Measurements from ENCODE around the gene FAM168B. TPM values are rescaled to one million over a fixed set of nuclear protein-coding genes. Genes with fewer than 3 reads are reported as not detected.

The FAM168B gene
- total RNA-seq, 1 experiment from 2014 or later, result 124 TPM

- no peak for DNase-seq (ENCODE audit: low read depth)
Observed at GRCh38 chr2:131056204-131056931, 36.9 kb downstream of the FAM168B start.

DNA sequence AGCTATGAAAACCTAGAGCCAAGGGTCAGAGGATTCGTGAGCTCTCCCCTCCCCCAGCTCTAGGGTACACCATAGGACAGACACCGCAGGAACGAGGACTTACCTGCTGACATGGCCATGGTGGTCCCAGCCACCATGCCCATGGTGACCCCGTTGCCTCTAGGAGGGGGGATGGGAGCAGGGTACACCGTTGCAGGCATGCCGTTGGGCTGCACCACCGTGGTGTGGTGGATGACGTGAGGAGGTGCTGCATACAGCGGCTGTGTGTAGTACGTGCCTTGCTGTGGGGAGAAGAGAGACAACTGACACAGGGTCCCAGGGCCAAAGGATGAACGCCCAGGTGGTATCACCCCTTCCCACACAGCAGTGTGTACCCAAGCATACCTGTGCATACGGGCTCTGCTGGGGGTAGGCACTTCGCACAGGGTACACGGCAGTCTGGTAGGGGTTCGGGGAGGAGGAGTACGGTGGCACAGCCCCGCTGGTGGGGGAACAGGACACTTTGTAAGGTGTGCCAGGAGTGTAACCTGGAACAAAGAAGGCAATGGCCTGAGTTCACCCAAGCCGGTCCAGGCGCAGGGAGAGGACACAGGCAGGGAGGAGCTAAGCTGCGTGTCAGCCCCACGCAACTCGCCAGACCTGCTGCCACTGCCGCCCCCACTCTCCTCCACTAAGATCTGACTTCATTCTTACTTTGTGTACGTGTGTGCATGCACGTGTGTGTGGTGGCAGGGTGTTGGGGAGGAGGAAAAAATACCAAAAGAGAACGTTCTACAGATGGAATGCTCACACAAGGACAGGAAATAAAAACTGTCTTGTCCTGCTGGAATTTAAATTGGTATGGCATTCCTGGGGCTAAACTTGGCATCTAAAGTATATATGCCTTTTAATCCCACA, 37.8 kb downstream of the FAM168B start:
- peak; percentile 43 for DNase-seq (ENCODE audit: low read depth)

DNA sequence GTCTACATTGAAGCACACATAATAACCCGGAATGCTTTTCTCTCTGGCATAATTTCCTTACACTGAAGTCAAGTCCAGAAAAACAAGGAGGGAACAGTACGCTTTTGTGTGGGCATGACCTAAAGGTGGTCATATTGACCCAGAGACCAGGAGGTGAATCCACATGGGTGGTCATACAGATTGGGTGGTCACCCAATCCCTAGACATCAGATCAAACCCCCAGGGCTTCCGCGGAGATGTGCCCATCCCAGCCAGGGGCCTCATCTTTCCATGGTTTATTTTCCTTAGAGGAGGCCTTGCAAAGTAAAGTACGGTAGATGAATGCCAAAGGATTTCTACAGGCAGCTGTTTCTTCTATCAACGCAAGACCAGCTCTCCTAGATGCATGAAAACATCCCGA, 38.8 kb downstream of the FAM168B start:
- DNase-seq (ENCODE audit: low read depth), result no peak

- no peak for DNase-seq (ENCODE audit: low read depth)
Observed at GRCh38 chr2:131052741-131053263, 40.5 kb downstream of the FAM168B start.

- DNase-seq (ENCODE audit: low read depth), result no peak
Observed at GRCh38 chr2:131050896-131051295, 42.4 kb downstream of the FAM168B start.

DNA sequence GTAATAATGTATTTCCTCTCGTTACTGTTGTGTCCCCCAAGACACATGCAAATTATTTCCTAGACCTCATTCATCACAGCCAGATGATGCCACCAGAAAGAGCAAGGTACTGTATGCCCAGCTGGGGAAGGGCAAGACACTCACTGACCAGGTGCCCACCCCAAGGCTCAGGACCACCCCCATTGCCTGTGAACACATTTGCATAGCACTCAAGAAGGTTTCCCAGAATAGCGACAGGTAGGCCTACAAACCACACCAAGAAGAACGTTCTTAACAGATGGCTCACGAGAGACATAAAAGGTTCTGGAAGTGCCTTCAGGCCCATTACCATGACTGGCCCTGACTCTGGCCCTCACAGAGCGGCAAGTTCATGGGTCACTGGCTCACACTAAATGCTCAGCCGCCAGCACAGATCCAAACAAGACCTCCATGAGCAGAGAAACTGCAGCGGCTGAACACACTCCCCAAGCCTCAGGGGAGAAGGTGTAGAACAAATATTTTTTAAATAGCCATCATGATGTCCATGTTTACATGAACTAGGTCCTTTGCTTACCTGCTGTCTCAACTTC, 44.0 kb downstream of the FAM168B start:
- no peak for DNase-seq (ENCODE audit: low read depth)

GRCh38 chr2:131048641-131049040, 44.6 kb downstream of the FAM168B start:
- DNase-seq (ENCODE audit: low read depth), result no peak

DNA sequence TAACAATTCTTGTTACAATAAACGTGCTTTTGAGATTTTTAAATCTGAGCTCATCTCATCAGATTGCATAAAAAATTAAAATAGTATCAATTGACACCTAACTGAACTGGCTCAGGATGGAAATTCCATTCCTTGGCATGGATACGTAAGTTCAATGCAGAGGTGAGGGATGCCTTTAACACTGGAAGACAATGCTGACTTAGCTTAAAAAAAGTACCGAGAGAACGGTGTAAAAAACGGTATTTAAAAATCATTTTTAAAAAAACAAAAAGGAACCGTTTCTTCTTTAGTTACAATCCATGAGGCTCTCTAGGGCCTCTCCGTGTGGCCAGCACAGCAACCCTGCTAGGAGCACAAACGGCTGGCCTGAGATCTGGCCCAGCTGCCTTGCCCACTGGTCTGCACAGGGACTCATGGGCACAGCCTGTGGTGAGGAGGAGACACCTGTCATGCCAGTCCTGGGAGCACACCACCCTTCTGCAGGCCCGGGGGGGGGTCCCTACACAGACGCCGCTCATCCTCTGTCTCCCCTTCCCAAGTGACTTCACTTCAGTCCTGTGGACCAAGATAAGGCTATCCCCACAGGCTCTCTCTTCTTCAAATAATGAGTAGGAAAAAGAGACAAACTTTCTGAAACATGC, 45.2 kb downstream of the FAM168B start:
- DNase-seq (ENCODE audit: low read depth), result no peak

DNA sequence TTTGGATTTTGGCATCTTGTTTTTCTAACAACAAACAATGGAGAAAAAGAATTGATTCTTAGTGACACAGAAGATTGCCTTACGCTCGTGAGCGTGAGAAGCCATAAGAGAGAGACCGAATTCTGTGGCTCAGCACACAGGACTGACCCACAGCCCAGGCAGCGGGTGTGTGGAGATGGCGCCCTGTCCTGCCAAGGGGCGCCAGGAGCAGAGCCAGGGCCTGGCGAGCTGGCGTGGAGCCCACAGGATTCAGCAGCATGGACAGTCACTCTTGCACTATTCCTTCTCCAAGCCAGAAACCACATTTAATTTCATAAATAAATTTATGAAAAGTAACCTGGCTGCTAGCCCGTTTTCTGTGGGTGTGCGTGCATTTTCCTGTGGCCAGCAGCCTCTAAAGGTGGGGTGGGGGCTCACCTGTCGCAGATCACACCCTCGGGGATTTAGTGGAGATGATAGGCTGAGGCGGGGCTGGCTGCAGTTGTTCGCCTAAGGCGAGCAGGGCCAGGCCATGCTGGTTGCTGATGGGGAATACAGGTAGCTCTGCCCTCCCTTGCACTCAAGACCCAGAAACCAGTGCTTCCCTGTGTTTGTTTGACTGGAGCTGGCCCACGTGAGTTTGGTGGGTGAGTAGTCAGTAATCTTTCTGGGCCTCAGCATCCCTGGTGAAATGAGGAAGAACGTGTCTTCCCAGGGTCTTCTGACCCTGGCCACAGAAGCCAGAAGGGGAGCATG, 46.2 kb downstream of the FAM168B start:
- DNase-seq (ENCODE audit: low read depth), result no peak

- no peak for DNase-seq (ENCODE audit: low read depth)
Observed at GRCh38 chr2:131046028-131046917, 47.0 kb downstream of the FAM168B start.

DNA sequence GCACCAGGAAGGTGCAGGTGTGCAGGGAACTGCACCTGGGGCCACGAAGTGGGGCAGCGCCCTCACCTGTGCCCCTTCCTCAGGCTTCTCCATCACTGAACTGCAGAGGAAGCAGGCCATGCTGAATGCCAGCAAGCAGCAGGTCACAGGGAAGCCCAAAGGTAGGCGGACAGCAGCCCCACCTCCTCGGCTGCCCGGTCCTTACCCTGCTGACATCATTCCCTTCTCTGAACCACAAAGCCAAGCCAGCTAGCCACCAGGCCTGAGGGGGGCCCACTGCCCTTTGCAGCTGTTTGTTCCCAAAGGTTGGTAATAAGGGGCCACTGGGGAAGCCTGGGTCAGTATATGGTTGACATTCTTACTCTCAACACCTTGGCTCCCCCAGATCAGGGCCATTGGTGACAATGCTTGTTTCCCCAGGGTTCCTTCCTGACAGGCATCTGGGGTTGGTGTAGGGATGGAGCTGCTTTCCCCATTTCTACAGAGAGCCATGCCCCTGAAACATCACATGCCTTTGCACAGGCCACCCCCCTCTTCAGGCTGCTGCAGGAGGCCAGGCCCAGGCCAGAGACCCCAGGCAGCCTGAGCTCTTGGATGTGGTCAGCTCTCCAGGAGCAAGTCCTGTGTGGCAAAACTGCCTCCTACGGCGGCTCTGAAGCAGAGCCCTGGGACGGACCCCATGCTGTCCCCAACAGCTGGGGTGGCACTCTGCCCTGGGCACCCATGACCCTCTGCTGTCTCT, 47.8 kb downstream of the FAM168B start:
- DNase-seq (ENCODE audit: low read depth), result no peak

DNA sequence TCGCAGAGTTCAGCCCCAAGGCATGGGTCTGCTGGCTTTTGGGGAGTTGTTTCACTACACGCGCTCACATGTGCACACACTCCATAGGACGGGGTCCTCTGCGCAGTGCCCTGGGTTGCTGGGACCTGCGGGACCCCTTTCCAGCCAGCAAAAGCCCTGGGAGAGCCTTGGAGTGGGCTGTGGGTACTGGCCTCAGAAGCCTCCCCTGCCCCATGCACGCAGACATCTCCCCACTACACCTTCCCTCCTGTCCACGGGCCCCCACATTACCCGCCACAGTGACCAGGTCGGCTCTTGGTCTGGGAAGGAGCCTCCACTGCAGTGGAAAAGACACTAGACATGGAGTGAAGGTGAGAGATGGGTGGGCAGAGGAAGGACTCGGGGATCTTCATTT, 48.5 kb downstream of the FAM168B start:
- no peak for DNase-seq (ENCODE audit: low read depth)

DNA sequence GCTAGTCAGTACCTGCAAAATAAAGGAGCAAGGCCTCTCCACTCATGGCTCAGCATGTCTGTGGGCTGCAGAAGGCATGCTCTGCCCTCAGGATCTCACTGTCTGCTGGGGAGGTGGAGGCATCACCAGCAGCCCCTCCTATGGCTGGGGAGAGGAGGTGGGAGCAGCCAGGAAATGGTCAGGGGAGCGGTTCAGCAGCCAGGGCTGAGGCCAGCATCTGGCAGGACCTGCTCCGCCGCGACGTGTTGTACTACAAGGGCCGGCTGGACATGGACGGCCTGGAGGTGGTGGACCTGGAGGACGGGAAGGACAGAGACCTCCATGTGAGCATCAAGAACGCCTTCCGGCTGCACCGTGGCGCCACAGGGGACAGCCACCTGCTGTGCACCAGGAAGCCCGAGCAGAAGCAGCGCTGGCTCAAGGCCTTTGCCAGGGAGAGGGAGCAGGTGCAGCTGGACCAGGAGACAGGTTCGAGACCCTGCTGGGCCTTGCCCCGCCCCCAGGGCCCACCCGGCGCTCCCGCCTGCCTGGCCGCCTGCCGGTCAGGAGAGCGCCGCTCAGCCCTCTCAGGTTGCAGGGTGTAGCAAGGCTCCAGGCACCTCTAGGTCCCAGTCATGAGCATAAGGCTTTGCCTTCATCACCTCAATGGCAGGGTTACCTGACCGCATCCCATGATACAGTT, 49.0 kb downstream of the FAM168B start:
- no peak for DNase-seq (ENCODE audit: low read depth)

DNA sequence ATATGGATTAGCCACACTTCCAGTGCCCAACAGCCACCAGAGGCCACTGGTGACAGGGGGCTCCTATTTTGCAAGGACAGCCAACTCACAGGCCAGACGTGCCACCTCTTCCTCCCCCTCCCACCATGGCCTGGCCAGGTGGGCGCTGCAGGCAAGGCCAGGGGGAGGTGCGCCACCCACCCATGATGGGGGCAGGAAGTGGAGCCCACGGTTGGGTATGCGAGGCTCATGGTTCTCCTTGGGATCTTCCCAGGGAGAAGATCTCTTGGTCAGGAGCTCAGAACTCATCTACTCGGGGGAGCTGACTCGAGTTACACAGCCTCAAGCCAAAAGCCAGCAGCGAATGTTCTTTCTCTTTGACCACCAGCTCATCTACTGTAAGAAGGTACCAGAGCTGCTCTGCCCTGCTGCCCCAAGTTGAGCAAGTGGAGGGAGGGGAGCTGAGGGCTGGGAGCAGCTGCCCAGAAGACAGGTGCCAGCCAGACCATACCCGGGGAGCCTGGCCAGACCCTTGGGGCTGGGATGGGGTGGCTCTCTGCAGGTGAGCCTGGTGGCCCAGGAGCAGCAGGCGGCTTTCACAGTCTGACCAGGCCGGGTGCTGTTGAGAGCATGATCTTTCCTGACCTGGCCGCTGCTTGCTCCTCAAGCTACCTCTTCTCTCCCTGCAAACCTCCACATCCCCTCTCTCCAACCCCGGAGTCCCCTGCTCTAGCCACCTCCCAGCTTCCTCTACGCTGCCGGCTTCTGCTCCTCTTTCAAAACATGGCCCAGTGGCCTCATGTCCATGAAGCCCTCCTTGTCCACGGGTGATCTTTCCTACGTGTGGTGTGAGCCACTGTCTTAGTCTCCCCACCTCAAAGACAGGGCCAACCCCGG, 49.8 kb downstream of the FAM168B start:
- DNase-seq (ENCODE audit: low read depth), result no peak

GRCh38 chr2:131042148-131042775, 51.0 kb downstream of the FAM168B start:
- DNase-seq (ENCODE audit: low read depth), result no peak

- DNase-seq (ENCODE audit: low read depth), result no peak
Observed at GRCh38 chr2:131041402-131042147, 51.7 kb downstream of the FAM168B start.

All from LHCN-M2 (cell line).